GM23338 (cell line): ENCODE data around the gene JAKMIP2. TPM values are rescaled to one million over a fixed set of nuclear protein-coding genes. Genes with fewer than 3 reads are reported as not detected.

Experiments used
- ATAC-seq: fragments of 200-7000 bp; cut with Tn5 transposase; 3 replicates; pipeline ENCODE4 v1.9.1; 2020
- DNase-seq: peaks from one replicate; pipeline ENCODE4 v3.0.0-alpha.2; 2015; ENCODE audit warnings: low spot score
- H2AFZ ChIP-seq: fragments of 200-600 bp; sonication (generic); 2 replicates; pipeline ENCODE4 v1.8.0; 2016; ENCODE audit warnings: antibody characterized with exemption, mild to moderate bottlenecking, moderate library complexity
- H3F3A ChIP-seq: fragments of 200-600 bp; sonication (generic); replicated peaks from 2 replicates; pipeline ENCODE4 v1.8.0; 2017; ENCODE audit warnings: antibody characterized with exemption, mixed run types, low read depth
- H3K27ac ChIP-seq: fragments of 200-600 bp; sonication (generic); 2 replicates; pipeline ENCODE4 v1.6.1; 2016; ENCODE audit warnings: low read depth
- H3K27me3 ChIP-seq: fragments of 200-600 bp; sonication (generic); 2 replicates; pipeline ENCODE4 v1.8.0; 2016; ENCODE audit warnings: mild to moderate bottlenecking, mixed run types, moderate library complexity; ENCODE audit not compliant: insufficient read depth
- H3K36me3 ChIP-seq: fragments of 200-600 bp; sonication (generic); 2 replicates; pipeline ENCODE4 v1.8.0; 2016; ENCODE audit warnings: mild to moderate bottlenecking; ENCODE audit not compliant: insufficient read depth
- H3K4me1 ChIP-seq: fragments of 200-600 bp; sonication (generic); 2 replicates; pipeline ENCODE4 v1.8.0; 2016; ENCODE audit warnings: mild to moderate bottlenecking, moderate library complexity; ENCODE audit not compliant: insufficient read depth
- H3K4me2 ChIP-seq: fragments of 200-600 bp; sonication (generic); 2 replicates; pipeline ENCODE4 v1.7.1; 2017; ENCODE audit warnings: mixed run types
- H3K4me3 ChIP-seq: fragments of 200-600 bp; sonication (generic); 2 replicates; pipeline ENCODE4 v1.6.1; 2016; ENCODE audit warnings: mixed run types
- H3K79me2 ChIP-seq: fragments of 200-600 bp; sonication (generic); replicated peaks from 2 replicates; pipeline ENCODE4 v1.8.0; 2017; ENCODE audit warnings: mild to moderate bottlenecking; ENCODE audit not compliant: insufficient read depth
- H3K9me2 ChIP-seq: fragments of 200-600 bp; sonication (generic); 2 replicates; pipeline ENCODE4 v1.8.0; 2017; ENCODE audit not compliant: insufficient read depth
- H4K20me1 ChIP-seq: fragments of 200-600 bp; sonication (generic); replicated peaks from 2 replicates; pipeline ENCODE4 v1.8.0; 2017; ENCODE audit warnings: mild to moderate bottlenecking; ENCODE audit not compliant: insufficient read depth
- H3K27ac Mint-ChIP-seq: 2 replicates; pipeline ENCODE4 v1.8.0; 2020; ENCODE audit warnings: inconsistent platforms, mild to moderate bottlenecking, moderate library complexity, mixed read lengths
- H3K27me3 Mint-ChIP-seq: 3 replicates; pipeline ENCODE4 v1.8.0; 2022; ENCODE audit warnings: low read depth, mild to moderate bottlenecking, moderate library complexity, mixed read lengths, inconsistent platforms; ENCODE audit not compliant: insufficient read depth, poor library complexity
- H3K36me3 Mint-ChIP-seq: 3 replicates; pipeline ENCODE4 v1.8.0; 2021; ENCODE audit warnings: low read depth, mild to moderate bottlenecking, inconsistent platforms, moderate library complexity, mixed read lengths
- H3K4me1 Mint-ChIP-seq: 3 replicates; pipeline ENCODE4 v1.8.0; 2020; ENCODE audit warnings: mild to moderate bottlenecking, inconsistent platforms, mixed read lengths
- H3K4me3 Mint-ChIP-seq: 3 replicates; pipeline ENCODE4 v1.8.0; 2021; ENCODE audit warnings: moderate library complexity, mild to moderate bottlenecking, inconsistent platforms, mixed read lengths
- H3K9me3 Mint-ChIP-seq: 3 replicates; pipeline ENCODE4 v1.8.0; 2020; ENCODE audit warnings: moderate library complexity, mild to moderate bottlenecking, inconsistent platforms, mixed read lengths
- EZH2phosphoT487 ChIP-seq: fragments of 200-600 bp; sonication (generic); IDR thresholded peaks from one replicate; pipeline ENCODE4 v1.8.1; 2018; ENCODE audit warnings: antibody characterized with exemption; ENCODE audit not compliant: unreplicated experiment
- JUNB ChIP-seq: IDR thresholded peaks from one replicate; pipeline ENCODE4 v1.6.1; 2016; ENCODE audit warnings: antibody characterized with exemption; ENCODE audit not compliant: unreplicated experiment
- NANOG ChIP-seq: IDR thresholded peaks from 2 replicates; pipeline ENCODE4 v1.6.1; 2016; ENCODE audit warnings: antibody characterized with exemption, borderline replicate concordance
- POLR2AphosphoS5 ChIP-seq: IDR thresholded peaks from 2 replicates; pipeline ENCODE4 v1.6.1; 2016; ENCODE audit warnings: antibody characterized with exemption, low read depth
- REST ChIP-seq: IDR thresholded peaks from one replicate; pipeline ENCODE4 v1.6.1; 2018; ENCODE audit warnings: antibody characterized with exemption; ENCODE audit not compliant: unreplicated experiment
- ZNF114 ChIP-seq: fragments of 250-450 bp; sonication (Bioruptor Pico); IDR thresholded peaks from 2 replicates; pipeline ENCODE4 v1.5.0; 2020; ENCODE audit warnings: mild to moderate bottlenecking, moderate library complexity
- ZNF331 ChIP-seq: fragments of 250-450 bp; sonication (Bioruptor Pico); IDR thresholded peaks from 2 replicates; pipeline ENCODE4 v1.5.0; 2020; ENCODE audit warnings: low read depth, mild to moderate bottlenecking, moderate library complexity
- polyA plus RNA-seq: library from polyadenylated mRNA; unstranded; fragments of >200 nt; fragmentation: Nextera tagmentation; extraction: Ambion mirVana; gene quantifications from 2 replicates; pipeline ENCODE4 v1.2.1, GENCODE V29; 2016
- total RNA-seq: library from RNA; depleted of rRNA; stranded (reverse); fragments of >200 nt; shearing (Covaris generic); gene quantifications from 2 replicates; pipeline ENCODE4 v1.2.3, GENCODE V29; 2014
- TF ChIP-seq, protein P1 (sequence below): fragments of 250-450 bp; sonication (Bioruptor Pico); IDR thresholded peaks from 2 replicates; pipeline ENCODE4 v1.5.0; 2020; ENCODE audit warnings: mild to moderate bottlenecking, moderate library complexity
- TF ChIP-seq, protein P2 (sequence below), 2 experiments: fragments of 200-600 bp in 1 of 2; sonication (generic) in 1 of 2; conservative IDR thresholded peaks; 2 replicates each; pipeline versions ENCODE4 v1.5.1 to v1.6.1; 2016 to 2017; ENCODE audit warnings: antibody characterized with exemption in 2 of 2, low read depth in 2 of 2, mild to moderate bottlenecking in 2 of 2, moderate library complexity in 1 of 2
- TF ChIP-seq, protein P3 (sequence below): IDR thresholded peaks from 2 replicates; pipeline ENCODE4 v1.6.1; 2016; ENCODE audit warnings: antibody characterized with exemption

JAKMIP2 gene
- total and polyA plus RNA-seq, 2 experiments from 2014 or later, result 20.5 to 27.2 TPM

DNA sequence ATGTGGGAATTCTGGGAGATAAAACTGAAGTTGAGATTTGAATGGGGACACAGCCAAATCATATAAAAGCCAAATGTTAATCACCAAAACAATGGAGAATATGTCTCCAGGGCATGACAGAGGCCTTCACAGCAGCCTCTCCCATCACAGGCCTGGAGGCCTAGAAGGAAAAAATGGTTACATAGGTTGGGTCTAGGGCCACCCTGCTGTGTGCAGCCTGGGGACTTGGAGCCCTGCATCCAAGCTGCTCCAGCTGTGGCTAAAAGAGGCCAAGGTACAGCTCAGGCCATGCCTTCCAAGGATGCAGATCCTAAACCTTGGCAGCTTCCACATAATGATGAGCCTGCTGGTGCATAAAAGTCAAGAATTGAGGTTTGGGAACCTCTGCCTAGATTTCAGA is 85.1 kb downstream of the JAKMIP2 start:
- H3K4me3 Mint-ChIP-seq, result no peak overlapping the region
- Histone ChIP-seq H3K27me3 (no peaks in the 10 kb centered on the region), H3K36me3 (peaks cover 9% of the 10 kb centered on the region), H3K9me2 (no peaks in the 10 kb centered on the region), H3K4me3 (no peak overlapping the region), H2AFZ (no peak overlapping the region), H3K27ac (no peak overlapping the region), H3K4me2 (no peak overlapping the region), H3K4me1 (no peaks in the 10 kb centered on the region), H4K20me1 (no peaks in the 10 kb centered on the region), H3K79me2 (peaks cover 7% of the 10 kb centered on the region; the same call in 1 of the 2 replicates), H3F3A (no peaks in the 10 kb centered on the region)
- DNase-seq (no peak), ATAC-seq (no peak)
- H3K4me1 Mint-ChIP-seq, result no peaks in the 10 kb centered on the region
- TF ChIP-seq, protein P1, sequence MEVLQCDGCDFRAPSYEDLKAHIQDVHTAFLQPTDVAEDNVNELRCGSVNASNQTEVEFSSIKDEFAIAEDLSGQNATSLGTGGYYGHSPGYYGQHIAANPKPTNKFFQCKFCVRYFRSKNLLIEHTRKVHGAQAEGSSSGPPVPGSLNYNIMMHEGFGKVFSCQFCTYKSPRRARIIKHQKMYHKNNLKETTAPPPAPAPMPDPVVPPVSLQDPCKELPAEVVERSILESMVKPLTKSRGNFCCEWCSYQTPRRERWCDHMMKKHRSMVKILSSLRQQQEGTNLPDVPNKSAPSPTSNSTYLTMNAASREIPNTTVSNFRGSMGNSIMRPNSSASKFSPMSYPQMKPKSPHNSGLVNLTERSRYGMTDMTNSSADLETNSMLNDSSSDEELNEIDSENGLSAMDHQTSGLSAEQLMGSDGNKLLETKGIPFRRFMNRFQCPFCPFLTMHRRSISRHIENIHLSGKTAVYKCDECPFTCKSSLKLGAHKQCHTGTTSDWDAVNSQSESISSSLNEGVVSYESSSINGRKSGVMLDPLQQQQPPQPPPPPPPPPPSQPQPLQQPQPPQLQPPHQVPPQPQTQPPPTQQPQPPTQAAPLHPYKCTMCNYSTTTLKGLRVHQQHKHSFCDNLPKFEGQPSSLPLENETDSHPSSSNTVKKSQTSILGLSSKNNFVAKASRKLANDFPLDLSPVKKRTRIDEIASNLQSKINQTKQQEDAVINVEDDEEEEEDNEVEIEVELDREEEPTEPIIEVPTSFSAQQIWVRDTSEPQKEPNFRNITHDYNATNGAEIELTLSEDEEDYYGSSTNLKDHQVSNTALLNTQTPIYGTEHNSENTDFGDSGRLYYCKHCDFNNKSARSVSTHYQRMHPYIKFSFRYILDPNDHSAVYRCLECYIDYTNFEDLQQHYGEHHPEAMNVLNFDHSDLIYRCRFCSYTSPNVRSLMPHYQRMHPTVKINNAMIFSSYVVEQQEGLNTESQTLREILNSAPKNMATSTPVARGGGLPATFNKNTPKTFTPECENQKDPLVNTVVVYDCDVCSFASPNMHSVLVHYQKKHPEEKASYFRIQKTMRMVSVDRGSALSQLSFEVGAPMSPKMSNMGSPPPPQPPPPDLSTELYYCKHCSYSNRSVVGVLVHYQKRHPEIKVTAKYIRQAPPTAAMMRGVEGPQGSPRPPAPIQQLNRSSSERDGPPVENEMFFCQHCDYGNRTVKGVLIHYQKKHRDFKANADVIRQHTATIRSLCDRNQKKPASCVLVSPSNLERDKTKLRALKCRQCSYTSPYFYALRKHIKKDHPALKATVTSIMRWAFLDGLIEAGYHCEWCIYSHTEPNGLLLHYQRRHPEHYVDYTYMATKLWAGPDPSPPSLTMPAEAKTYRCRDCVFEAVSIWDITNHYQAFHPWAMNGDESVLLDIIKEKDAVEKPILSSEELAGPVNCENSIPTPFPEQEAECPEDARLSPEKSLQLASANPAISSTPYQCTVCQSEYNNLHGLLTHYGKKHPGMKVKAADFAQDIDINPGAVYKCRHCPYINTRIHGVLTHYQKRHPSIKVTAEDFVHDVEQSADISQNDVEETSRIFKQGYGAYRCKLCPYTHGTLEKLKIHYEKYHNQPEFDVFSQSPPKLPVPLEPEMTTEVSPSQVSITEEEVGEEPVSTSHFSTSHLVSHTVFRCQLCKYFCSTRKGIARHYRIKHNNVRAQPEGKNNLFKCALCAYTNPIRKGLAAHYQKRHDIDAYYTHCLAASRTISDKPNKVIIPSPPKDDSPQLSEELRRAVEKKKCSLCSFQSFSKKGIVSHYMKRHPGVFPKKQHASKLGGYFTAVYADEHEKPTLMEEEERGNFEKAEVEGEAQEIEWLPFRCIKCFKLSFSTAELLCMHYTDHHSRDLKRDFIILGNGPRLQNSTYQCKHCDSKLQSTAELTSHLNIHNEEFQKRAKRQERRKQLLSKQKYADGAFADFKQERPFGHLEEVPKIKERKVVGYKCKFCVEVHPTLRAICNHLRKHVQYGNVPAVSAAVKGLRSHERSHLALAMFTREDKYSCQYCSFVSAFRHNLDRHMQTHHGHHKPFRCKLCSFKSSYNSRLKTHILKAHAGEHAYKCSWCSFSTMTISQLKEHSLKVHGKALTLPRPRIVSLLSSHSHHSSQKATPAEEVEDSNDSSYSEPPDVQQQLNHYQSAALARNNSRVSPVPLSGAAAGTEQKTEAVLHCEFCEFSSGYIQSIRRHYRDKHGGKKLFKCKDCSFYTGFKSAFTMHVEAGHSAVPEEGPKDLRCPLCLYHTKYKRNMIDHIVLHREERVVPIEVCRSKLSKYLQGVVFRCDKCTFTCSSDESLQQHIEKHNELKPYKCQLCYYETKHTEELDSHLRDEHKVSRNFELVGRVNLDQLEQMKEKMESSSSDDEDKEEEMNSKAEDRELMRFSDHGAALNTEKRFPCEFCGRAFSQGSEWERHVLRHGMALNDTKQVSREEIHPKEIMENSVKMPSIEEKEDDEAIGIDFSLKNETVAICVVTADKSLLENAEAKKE (CRISPR knock-in tag), result no peak
- TF ChIP-seq ZNF331 (CRISPR knock-in tag), result no peak
- TF ChIP-seq, protein P2, sequence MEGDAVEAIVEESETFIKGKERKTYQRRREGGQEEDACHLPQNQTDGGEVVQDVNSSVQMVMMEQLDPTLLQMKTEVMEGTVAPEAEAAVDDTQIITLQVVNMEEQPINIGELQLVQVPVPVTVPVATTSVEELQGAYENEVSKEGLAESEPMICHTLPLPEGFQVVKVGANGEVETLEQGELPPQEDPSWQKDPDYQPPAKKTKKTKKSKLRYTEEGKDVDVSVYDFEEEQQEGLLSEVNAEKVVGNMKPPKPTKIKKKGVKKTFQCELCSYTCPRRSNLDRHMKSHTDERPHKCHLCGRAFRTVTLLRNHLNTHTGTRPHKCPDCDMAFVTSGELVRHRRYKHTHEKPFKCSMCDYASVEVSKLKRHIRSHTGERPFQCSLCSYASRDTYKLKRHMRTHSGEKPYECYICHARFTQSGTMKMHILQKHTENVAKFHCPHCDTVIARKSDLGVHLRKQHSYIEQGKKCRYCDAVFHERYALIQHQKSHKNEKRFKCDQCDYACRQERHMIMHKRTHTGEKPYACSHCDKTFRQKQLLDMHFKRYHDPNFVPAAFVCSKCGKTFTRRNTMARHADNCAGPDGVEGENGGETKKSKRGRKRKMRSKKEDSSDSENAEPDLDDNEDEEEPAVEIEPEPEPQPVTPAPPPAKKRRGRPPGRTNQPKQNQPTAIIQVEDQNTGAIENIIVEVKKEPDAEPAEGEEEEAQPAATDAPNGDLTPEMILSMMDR (conservative IDR thresholded peaks at IDR 0.05; ENCODE audit: low read depth in 2 of 2), result no peak
- peaks cover 10% of the 10 kb centered on the region for H3K27me3 Mint-ChIP-seq
- peaks cover 33% of the 10 kb centered on the region for H3K36me3 Mint-ChIP-seq
- H3K9me3 Mint-ChIP-seq, result peaks cover 30% of the 10 kb centered on the region
- H3K27ac Mint-ChIP-seq, result no peak overlapping the region

DNA sequence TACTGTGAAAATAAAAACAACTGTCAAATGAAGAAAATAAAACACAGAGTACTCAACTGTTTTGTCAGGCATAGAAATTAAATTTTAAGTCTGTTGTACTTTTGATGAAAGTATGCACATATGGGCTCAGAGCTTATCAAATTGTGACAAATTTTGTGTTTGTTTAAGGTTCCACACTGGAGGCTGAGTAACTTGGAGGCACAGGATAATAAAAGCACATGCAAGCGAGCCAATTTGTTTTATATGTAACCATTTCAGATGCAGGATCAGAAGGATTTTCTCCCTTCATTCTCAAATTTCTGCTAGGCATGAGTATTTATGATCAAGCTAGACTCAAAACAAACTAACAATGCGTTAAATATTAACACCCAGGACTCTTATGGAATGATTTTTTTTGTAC is 87.8 kb downstream of the JAKMIP2 start:
- H3K27me3 Mint-ChIP-seq, result peaks cover 3% of the 10 kb centered on the region
- no peaks in the 10 kb centered on the region for H3K27me3 ChIP-seq
- H3K27ac ChIP-seq, result no peak overlapping the region
- peaks cover 11% of the 10 kb centered on the region; the same call in 2 of the 3 replicates for H3K4me1 Mint-ChIP-seq
- peaks cover 2% of the 10 kb centered on the region; the same call in 1 of the 2 replicates for H3K79me2 ChIP-seq
- peaks cover 31% of the 10 kb centered on the region for H3K36me3 Mint-ChIP-seq
- ATAC-seq (no peak), DNase-seq (no peak)
- H3F3A ChIP-seq, result no peaks in the 10 kb centered on the region
- H3K9me2 ChIP-seq, result no peaks in the 10 kb centered on the region
- no peak overlapping the region for H3K27ac Mint-ChIP-seq
- no peaks in the 10 kb centered on the region for H4K20me1 ChIP-seq
- H3K4me1 ChIP-seq, result no peaks in the 10 kb centered on the region
- H3K4me3 Mint-ChIP-seq, result no peak overlapping the region
- H2AFZ ChIP-seq, result no peak overlapping the region
- H3K36me3 ChIP-seq, result peaks cover 9% of the 10 kb centered on the region
- H3K4me2 ChIP-seq, result no peak overlapping the region
- H3K9me3 Mint-ChIP-seq, result peaks cover 30% of the 10 kb centered on the region
- H3K4me3 ChIP-seq, result no peak overlapping the region
- TF ChIP-seq REST, result no peak
- no peak for TF ChIP-seq JUNB
- TF ChIP-seq ZNF114 (CRISPR knock-in tag), result no peak
- TF ChIP-seq, protein P3, sequence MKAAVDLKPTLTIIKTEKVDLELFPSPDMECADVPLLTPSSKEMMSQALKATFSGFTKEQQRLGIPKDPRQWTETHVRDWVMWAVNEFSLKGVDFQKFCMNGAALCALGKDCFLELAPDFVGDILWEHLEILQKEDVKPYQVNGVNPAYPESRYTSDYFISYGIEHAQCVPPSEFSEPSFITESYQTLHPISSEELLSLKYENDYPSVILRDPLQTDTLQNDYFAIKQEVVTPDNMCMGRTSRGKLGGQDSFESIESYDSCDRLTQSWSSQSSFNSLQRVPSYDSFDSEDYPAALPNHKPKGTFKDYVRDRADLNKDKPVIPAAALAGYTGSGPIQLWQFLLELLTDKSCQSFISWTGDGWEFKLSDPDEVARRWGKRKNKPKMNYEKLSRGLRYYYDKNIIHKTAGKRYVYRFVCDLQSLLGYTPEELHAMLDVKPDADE, result no peak
- no peak for TF ChIP-seq POLR2AphosphoS5
- no peak for TF ChIP-seq NANOG
- no peak for TF ChIP-seq EZH2phosphoT487
